Cardiac muscle cell (in vitro differentiated cells and primary cell): Measurements from ENCODE around the gene TNFAIP8L3. TPM values are rescaled to one million over a fixed set of nuclear protein-coding genes. Genes with fewer than 3 reads are reported as not detected.
A peak's percentile ranks its signal among the peaks of the same experiment; 100 is the strongest.

Experiments used
- DNase-seq, 2 donors: peaks; one replicate each; pipeline versions ENCODE4 v3.0.0 to v3.0.0-alpha.2; 2010 to 2017; ENCODE audit warnings: low read depth in 1 of 2, low spot score in 1 of 2
- H3K27ac ChIP-seq: fragments of 200-600 bp; sonication (generic); 2 replicates; pipeline ENCODE4 v1.5.1; 2016
- H3K27me3 ChIP-seq: fragments of 200-600 bp; sonication (generic); 2 replicates; pipeline ENCODE4 v1.6.0; 2016; ENCODE audit warnings: control low read depth
- H3K36me3 ChIP-seq: fragments of 200-600 bp; sonication (generic); 2 replicates; pipeline ENCODE4 v1.5.1; 2016; ENCODE audit warnings: control low read depth
- H3K4me1 ChIP-seq: fragments of 200-600 bp; sonication (generic); 2 replicates; pipeline ENCODE4 v1.8.1; 2017; ENCODE audit warnings: low read depth, mild to moderate bottlenecking, mixed run types
- H3K4me3 ChIP-seq: fragments of 200-600 bp; sonication (generic); 2 replicates; pipeline ENCODE4 v1.5.1; 2016; ENCODE audit warnings: mild to moderate bottlenecking
- H3K9me3 ChIP-seq: fragments of 200-600 bp; sonication (generic); 2 replicates; pipeline ENCODE4 v1.5.1; 2017; ENCODE audit warnings: low read depth, mild to moderate bottlenecking, control low read depth
- CTCF ChIP-seq: IDR thresholded peaks from 2 replicates; pipeline ENCODE4 v1.5.1; 2012; ENCODE audit warnings: low read depth, mild to moderate bottlenecking, low read length
- polyA plus RNA-seq: library from polyadenylated mRNA; unstranded; fragments of >200 nt; fragmentation: Nextera tagmentation; extraction: Ambion mirVana; gene quantifications from 2 replicates; pipeline ENCODE4 v1.2.1, GENCODE V29; 2016
- total RNA-seq: library from RNA; depleted of rRNA; stranded (reverse); fragments of >200 nt; gene quantifications from 2 replicates; pipeline ENCODE4 v1.2.3, GENCODE V29; 2016

Gene TNFAIP8L3
- total and polyA plus RNA-seq, 2 experiments from 2014 or later, result not detected

- no peak for TF ChIP-seq CTCF
- Histone ChIP-seq H3K4me1 (no peaks in the 10 kb centered on the region), H3K4me3 (no peak overlapping the region), H3K9me3 (no peaks in the 10 kb centered on the region), H3K27me3 (no peaks in the 10 kb centered on the region), H3K27ac (no peak overlapping the region), H3K36me3 (no peaks in the 10 kb centered on the region)
- peak in 1 of 2 donors; percentile 38 for DNase-seq
These were observed 63.9 kb downstream of the TNFAIP8L3 start for GRCh38 chr15:51030649-51031316.

GRCh38 chr15:51025454-51025846 lies 69.3 kb downstream of the TNFAIP8L3 start:
- no peak overlapping the region for H3K4me3 ChIP-seq
- H3K27ac ChIP-seq, result no peak overlapping the region
- H3K4me1 ChIP-seq, result no peaks in the 10 kb centered on the region
- H3K36me3 ChIP-seq, result no peaks in the 10 kb centered on the region
- H3K27me3 ChIP-seq, result no peaks in the 10 kb centered on the region
- no peaks in the 10 kb centered on the region for H3K9me3 ChIP-seq
- TF ChIP-seq CTCF, result no peak
- no peak for DNase-seq

GRCh38 chr15:51024735-51025453 lies 69.8 kb downstream of the TNFAIP8L3 start:
- peak in 1 of 2 donors; percentile 48 for DNase-seq
- no peak for TF ChIP-seq CTCF
- Histone ChIP-seq H3K27ac (no peak overlapping the region), H3K4me1 (no peaks in the 10 kb centered on the region), H3K4me3 (no peak overlapping the region), H3K36me3 (no peaks in the 10 kb centered on the region), H3K27me3 (no peaks in the 10 kb centered on the region), H3K9me3 (no peaks in the 10 kb centered on the region)

- Histone ChIP-seq H3K4me1 (no peaks in the 10 kb centered on the region), H3K9me3 (no peaks in the 10 kb centered on the region), H3K36me3 (no peaks in the 10 kb centered on the region), H3K27ac (no peak overlapping the region), H3K4me3 (no peak overlapping the region), H3K27me3 (no peaks in the 10 kb centered on the region)
- no peak for TF ChIP-seq CTCF
- no peak for DNase-seq
These were observed 71.2 kb downstream of the TNFAIP8L3 start for GRCh38 chr15:51023499-51023898.

- Histone ChIP-seq H3K27me3 (no peaks in the 10 kb centered on the region), H3K4me1 (no peaks in the 10 kb centered on the region), H3K36me3 (no peaks in the 10 kb centered on the region), H3K27ac (no peak overlapping the region), H3K9me3 (no peaks in the 10 kb centered on the region), H3K4me3 (no peak overlapping the region)
- no peak for TF ChIP-seq CTCF
- DNase-seq, result no peak
These were observed 72.5 kb downstream of the TNFAIP8L3 start for GRCh38 chr15:51022206-51022605.
